GM21619 (cell line): ENCODE data around the gene EFNB1.
A peak's percentile ranks its signal among the peaks of the same experiment; 100 is the strongest.
"Not testable (repeated sequence)": the region's sequence is repeated elsewhere in the genome, so short reads cannot be mapped to it uniquely, and the experiment has no call there.

Experiments used
- ATAC-seq: cut with Tn5 transposase; IDR thresholded peaks from one replicate; pipeline ENCODE4 v1.9.1; 2021; ENCODE audit not compliant: unreplicated experiment

The EFNB1 gene

GRCh38 chrX:68828740-68829581 is at the start of gene EFNB1:
Gene EFNB1 (plus strand): TSS chrX:68829021. CDS start chrX:68829777, 756 bp downstream.
- peak; percentile 91 for ATAC-seq

GRCh38 chrX:68781295-68781694 is 47.5 kb upstream of the EFNB1 start:
- ATAC-seq = not testable (repeated sequence)

GRCh38 chrX:68784816-68785215 is 44.0 kb upstream of the EFNB1 start:
- no peak for ATAC-seq

- not testable (repeated sequence) for ATAC-seq
Measured at GRCh38 chrX:68786581-68786980, 42.2 kb upstream of the EFNB1 start.

- no peak for ATAC-seq
Measured at GRCh38 chrX:68789966-68790365, 38.9 kb upstream of the EFNB1 start.

- ATAC-seq = no peak
Measured at GRCh38 chrX:68792083-68792482, 36.7 kb upstream of the EFNB1 start.

GRCh38 chrX:68794461-68794860 is 34.4 kb upstream of the EFNB1 start:
- ATAC-seq = no peak

GRCh38 chrX:68795741-68796140 is 33.1 kb upstream of the EFNB1 start:
- no peak for ATAC-seq

- not testable (repeated sequence) for ATAC-seq
Measured at GRCh38 chrX:68798400-68798799, 30.4 kb upstream of the EFNB1 start.

- no peak for ATAC-seq
Measured at GRCh38 chrX:68801737-68802290, 27.0 kb upstream of the EFNB1 start.

- ATAC-seq = no peak
Measured at GRCh38 chrX:68807818-68808217, 21.0 kb upstream of the EFNB1 start.

GRCh38 chrX:68808686-68809357 is 20.0 kb upstream of the EFNB1 start:
- no peak for ATAC-seq

- no peak for ATAC-seq
Measured at GRCh38 chrX:68820476-68821110, 8.2 kb upstream of the EFNB1 start.

GRCh38 chrX:68821616-68822015 is 7.2 kb upstream of the EFNB1 start:
- no peak for ATAC-seq

- ATAC-seq = no peak
Measured at GRCh38 chrX:68822641-68823410, 6.0 kb upstream of the EFNB1 start.

GRCh38 chrX:68823413-68824151 is 5.2 kb upstream of the EFNB1 start:
- no peak for ATAC-seq

- ATAC-seq = no peak
Measured at GRCh38 chrX:68824152-68824433, 4.7 kb upstream of the EFNB1 start.

- no peak for ATAC-seq
Measured at GRCh38 chrX:68824565-68825125, 4.2 kb upstream of the EFNB1 start.

GRCh38 chrX:68826113-68826980 is 2.5 kb upstream of the EFNB1 start:
- no peak for ATAC-seq
